NCI-H2107 treated with DMSO at 0.1 percent for 48 hours (cell line): ENCODE data around the gene SH3D21.

Experiments
- DNase-seq: peaks from one replicate; lab custom pipeline; 2025; ENCODE audit not compliant: unreplicated experiment; lab: John Stamatoyannopoulos, UW

The SH3D21 gene

GRCh38 chr1:36355811-36356210, 49.6 kb downstream of the SH3D21 start:
- DNase-seq, result no peak

DNA sequence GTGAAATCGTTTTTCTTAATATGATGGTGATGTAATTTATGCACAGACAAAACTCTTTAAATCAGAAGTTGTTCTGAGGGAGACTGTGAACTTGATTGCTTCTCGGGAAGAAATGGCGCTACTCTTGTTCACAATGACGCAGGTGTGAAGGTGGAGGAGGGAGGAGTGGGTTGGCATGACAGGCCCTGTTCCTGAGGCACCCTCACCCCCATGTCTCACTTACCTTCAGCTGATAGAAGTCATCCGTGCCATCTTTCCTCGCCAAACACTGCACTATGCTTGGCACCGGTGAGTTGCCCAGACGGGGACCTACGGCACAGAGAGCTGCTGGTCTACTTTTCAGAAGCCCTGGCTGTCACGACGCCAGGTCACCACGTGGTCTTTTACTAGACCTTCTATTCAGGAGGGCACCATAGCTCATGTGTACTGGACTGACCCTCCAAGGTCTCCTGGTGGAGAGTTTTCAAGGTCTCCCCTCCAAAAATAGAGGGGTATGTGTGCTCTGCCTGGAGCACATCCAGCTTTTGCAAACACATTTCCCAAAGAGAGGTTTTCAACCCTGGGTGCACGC, 52.4 kb downstream of the SH3D21 start:
- DNase-seq, result no peak

GRCh38 chr1:36359383-36359782, 53.2 kb downstream of the SH3D21 start:
- no peak for DNase-seq

DNA sequence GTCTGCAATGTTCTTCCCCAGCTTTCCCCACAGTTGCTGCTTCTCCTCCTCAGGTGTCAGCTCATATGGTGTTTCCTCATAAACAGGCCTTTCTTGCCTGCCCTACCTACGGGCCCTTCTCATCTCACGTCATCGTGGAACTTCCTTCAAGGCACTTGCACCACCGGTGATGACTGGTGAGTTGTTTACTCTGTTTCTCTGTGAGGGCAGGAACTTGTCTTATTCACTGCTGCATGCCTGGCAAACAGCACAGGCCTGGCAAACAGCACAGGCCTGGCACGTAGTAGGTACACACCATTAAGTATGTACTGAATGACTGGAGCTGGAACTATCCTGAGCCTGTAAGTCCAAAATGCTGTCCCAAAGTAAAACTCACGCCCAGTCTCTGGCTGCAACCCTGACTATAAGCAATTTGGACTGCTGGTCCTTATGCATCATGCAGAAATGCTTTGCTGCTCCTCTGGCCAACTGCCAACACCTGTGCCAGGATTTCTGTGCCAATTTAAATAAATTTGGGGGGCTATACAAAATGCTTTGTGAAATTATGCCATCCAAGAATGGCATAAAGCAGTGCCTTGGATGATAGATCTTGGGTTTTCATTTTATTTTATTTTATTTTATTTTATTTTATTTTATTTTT, 53.9 kb downstream of the SH3D21 start:
- DNase-seq, result no peak

DNA sequence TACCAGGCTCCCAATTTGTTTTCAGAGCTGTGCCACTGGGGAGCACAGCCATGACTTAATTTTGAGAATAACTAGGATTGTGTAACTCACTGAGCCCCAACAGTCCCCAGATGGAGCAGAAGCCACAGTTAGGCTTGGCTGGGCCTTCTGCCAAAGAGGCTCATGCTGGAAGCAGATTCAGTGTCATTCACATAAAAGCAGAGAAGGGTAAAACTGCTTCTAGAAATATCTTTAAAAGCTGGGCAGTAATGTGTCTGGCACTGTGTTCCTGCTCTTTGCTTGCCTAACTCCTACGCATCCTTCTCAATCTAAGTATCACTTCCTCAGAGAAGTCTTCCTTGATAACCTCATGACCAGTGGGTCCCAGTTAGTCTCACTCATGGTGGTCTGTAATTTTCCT, 59.2 kb downstream of the SH3D21 start:
- no peak for DNase-seq

- no peak for DNase-seq
Measured at GRCh38 chr1:36366091-36366661, 60.0 kb downstream of the SH3D21 start.

DNA sequence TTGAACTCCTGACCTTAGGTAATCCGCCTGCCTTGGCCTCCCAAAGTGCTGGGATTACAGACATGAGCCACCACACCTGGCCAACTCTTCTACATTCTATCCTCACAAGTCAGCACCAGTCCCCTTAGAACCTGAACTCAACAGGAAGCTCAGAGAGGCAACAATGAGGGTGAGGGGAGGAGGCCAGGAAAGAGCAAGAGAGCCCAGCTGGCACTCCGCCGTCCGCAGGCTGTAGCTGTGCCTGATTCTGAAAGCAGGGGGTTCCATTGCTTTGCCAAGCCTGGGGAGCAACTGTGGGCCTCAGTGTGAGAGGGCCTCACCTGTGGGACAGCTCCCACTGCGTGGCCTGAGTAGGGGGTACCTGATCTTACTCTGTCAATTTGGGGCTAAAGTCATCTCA, 60.9 kb downstream of the SH3D21 start:
- DNase-seq, result no peak

GRCh38 chr1:36367798-36368197, 61.6 kb downstream of the SH3D21 start:
- DNase-seq, result no peak

DNA sequence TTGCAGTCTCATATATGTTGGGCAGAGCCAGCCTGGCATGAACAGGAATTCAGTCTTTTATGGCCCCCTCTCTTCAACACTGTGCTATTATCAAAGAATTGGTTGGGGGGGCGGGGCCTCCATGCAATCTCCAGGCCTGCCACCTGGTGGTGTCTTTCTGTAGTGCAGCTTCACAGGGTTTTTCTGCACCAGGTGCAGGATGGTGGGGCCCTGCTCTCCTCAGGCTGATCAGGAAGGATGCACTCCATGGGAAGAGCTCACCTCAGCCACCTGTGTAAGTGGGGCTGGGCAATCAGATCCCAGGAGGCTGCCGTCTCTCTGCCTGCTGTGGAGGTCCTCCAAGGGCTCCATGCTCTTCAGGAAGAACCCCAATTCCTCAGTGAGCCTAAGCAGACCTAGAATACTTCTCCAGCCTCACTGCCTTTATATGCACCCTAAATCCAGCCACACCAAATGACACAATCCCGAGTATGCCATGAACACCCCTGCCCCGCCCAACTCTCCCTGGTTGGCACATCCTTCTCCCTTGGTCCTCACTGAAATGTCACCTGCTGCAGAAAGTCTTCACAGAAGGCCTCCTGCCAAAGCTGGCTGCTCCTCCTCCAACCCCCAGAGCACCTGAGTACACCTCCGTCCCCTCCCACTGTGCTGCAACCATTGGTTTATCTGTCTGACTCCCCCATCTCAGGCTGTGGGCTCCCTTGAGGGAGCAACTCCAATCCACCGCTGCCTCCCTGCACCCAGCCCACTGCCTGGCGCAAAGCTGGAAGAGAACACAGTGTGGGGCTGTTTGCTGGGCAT, 63.1 kb downstream of the SH3D21 start:
- peak; percentile 73 for DNase-seq
